Prostate gland (tissue), 2 donors: ENCODE measurements around the gene NAP1L2.

Source experiments
- CTCF ChIP-seq, 4 experiments: fragments of 200-600 bp in 2 of 4; fragments of 450-650 bp in 2 of 4; sonication (generic) in 2 of 4; IDR thresholded peaks; 1 replicate in 3 of 4; 2 replicates in 1 of 4; pipeline ENCODE4 v1.5.1; 2016 to 2019; ENCODE audit warnings: antibody characterized with exemption in 4 of 4, mild to moderate bottlenecking in 2 of 4, moderate library complexity in 2 of 4
- POLR2A ChIP-seq: fragments of 450-650 bp; IDR thresholded peaks from one replicate; pipeline ENCODE4 v1.6.1; 2016; ENCODE audit warnings: antibody characterized with exemption, mild to moderate bottlenecking
- POLR2AphosphoS5 ChIP-seq: sonication (generic); formaldehyde crosslinking; IDR thresholded peaks from one replicate; pipeline ENCODE4 v1.6.1; 2017; ENCODE audit warnings: antibody characterized with exemption

DNA sequence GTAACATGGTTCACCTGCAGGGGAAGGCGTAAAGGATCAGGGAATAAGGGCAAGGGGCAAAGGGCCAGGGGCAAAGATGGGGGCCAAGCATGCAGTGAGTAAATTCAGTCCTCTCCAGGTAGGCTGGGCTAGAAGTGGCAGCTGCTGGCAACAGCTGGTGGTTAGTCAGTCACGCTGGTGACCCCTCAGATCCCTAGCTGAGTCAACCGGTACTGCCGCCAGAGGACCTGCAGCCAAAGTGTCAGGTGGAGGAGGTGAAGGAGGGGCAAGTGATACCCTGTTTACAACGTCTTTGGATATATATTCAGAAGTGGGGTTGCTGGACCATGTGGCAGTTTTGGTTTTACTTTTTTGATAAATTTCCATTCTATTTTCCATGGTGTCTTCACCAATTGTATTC lies 24.6 kb upstream of the NAP1L2 start:
- no peak for TF ChIP-seq CTCF (IDR thresholded peaks at IDR 0.05)
- TF ChIP-seq POLR2A: no peak
- TF ChIP-seq POLR2AphosphoS5: no peak
